HEK293T (cell line): ENCODE data around the gene INVS.
"Not testable (repeated sequence)": the region's sequence is repeated elsewhere in the genome, so short reads cannot be mapped to it uniquely, and the experiment has no call there.

Experiments used
- CTCF ChIA-PET: fragments of 350-600 bp; formaldehyde crosslinking; extraction: SDS; loops from one replicate; lab custom pipeline; 2021; ENCODE audit warnings: antibody characterized with exemption, inconsistent platforms; lab: Yijun Ruan, JAX
- POLR2A ChIA-PET: fragments of 350-600 bp; formaldehyde crosslinking; extraction: SDS; loops from one replicate; lab custom pipeline; 2020; ENCODE audit warnings: antibody characterized with exemption, inconsistent platforms; lab: Yijun Ruan, JAX
- DNase-seq: peaks from one replicate; pipeline ENCODE4 v3.0.0; 2012; ENCODE audit warnings: mixed read lengths; ENCODE audit errors: extremely low spot score
- ARNT ChIP-seq: fragments of 450-650 bp; IDR thresholded peaks from 2 replicates; pipeline ENCODE4 v1.6.1; 2017; ENCODE audit warnings: mild to moderate bottlenecking
- BHLHE40 ChIP-seq: fragments of 450-650 bp; IDR thresholded peaks from 2 replicates; pipeline ENCODE4 v1.6.1; 2016; ENCODE audit warnings: mild to moderate bottlenecking, moderate library complexity, borderline replicate concordance
- CTBP1 ChIP-seq: fragments of 450-650 bp; IDR thresholded peaks from 2 replicates; pipeline ENCODE4 v1.6.1; 2016; ENCODE audit warnings: borderline replicate concordance
- ELF4 ChIP-seq: fragments of 450-650 bp; IDR thresholded peaks from 2 replicates; pipeline ENCODE4 v1.6.1; 2017; ENCODE audit warnings: antibody characterized with exemption
- FOXA1 ChIP-seq: fragments of 450-650 bp; IDR thresholded peaks from 2 replicates; pipeline ENCODE4 v1.6.1; 2016; ENCODE audit warnings: mild to moderate bottlenecking
- FOXK2 ChIP-seq: fragments of 450-650 bp; IDR thresholded peaks from 2 replicates; pipeline ENCODE4 v1.6.1; 2016; ENCODE audit warnings: mild to moderate bottlenecking
- FOXM1 ChIP-seq: fragments of 450-650 bp; IDR thresholded peaks from 2 replicates; pipeline ENCODE4 v1.6.1; 2017; ENCODE audit warnings: mild to moderate bottlenecking, borderline replicate concordance
- HDGF ChIP-seq: fragments of 450-650 bp; IDR thresholded peaks from 2 replicates; pipeline ENCODE4 v1.6.1; 2017; ENCODE audit warnings: antibody characterized with exemption, borderline replicate concordance
- L3MBTL2 ChIP-seq: fragments of 450-650 bp; conservative IDR thresholded peaks from 2 replicates; pipeline ENCODE4 v1.6.1; 2016; ENCODE audit warnings: mild to moderate bottlenecking
- LEF1 ChIP-seq: fragments of 450-650 bp; IDR thresholded peaks from 2 replicates; pipeline ENCODE4 v1.6.1; 2017; ENCODE audit warnings: mild to moderate bottlenecking, borderline replicate concordance
- NFRKB ChIP-seq: fragments of 450-650 bp; IDR thresholded peaks from 2 replicates; pipeline ENCODE4 v1.6.1; 2016; ENCODE audit warnings: mild to moderate bottlenecking, moderate library complexity
- SP1 ChIP-seq: fragments of 450-650 bp; IDR thresholded peaks from 2 replicates; pipeline ENCODE4 v1.6.1; 2017
- SUZ12 ChIP-seq: fragments of 450-650 bp; IDR thresholded peaks from 2 replicates; pipeline ENCODE4 v1.6.1; 2016; ENCODE audit warnings: mild to moderate bottlenecking
- TARDBP ChIP-seq: fragments of 450-650 bp; IDR thresholded peaks from 2 replicates; pipeline ENCODE4 v1.6.1; 2016
- ZNF384 ChIP-seq: fragments of 450-650 bp; IDR thresholded peaks from 2 replicates; pipeline ENCODE4 v1.6.1; 2016
- TF ChIP-seq, protein P1 (sequence below): fragments of 450-650 bp; IDR thresholded peaks from 2 replicates; pipeline ENCODE4 v1.6.1; 2016

Gene INVS

GRCh38 chr9:100092066-100092465 is 7.0 kb upstream of the INVS start:
- POLR2A ChIA-PET, result no interaction called here

DNA sequence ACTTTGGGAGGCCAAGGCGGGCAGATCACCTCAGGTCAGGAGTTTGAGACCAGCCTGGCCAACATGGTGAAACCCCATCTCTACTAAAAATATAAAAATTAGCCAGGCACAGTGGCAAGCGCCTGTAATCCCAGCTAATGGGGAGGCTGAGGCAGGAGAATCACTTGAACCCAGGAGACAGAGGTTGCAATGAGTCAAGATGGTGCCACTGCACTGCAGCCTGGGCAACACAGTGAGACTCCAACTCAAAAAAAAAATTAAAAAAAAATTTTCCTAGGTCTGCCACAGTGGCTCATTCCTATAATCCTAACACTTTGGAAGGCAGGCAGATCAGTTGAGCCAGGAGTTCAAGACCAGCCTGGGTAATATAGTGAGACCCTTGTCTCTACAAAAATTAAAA is 4.6 kb upstream of the INVS start:
- DNase-seq, CTCF ChIA-PET, POLR2A ChIA-PET: not testable (repeated sequence)

More at GRCh38 chr9:100092066-100092465, 7.0 kb upstream of the INVS start:
- TF ChIP-seq TARDBP (no peak), SP1 (no peak), HDGF (no peak), SUZ12 (no peak), ARNT (no peak), FOXA1 (no peak), ELF4 (no peak)
- CTCF ChIA-PET, result no interaction called here
- no peak for DNase-seq

GRCh38 chr9:100096378-100096916 is 2.6 kb upstream of the INVS start:
- TF ChIP-seq TARDBP (no peak), FOXK2 (no peak), SP1 (no peak), LEF1 (no peak), FOXM1 (no peak), FOXA1 (no peak), HDGF (no peak), BHLHE40 (no peak), ZNF384 (no peak), ELF4 (no peak), CTBP1 (no peak), NFRKB (no peak), SUZ12 (no peak), ARNT (no peak), L3MBTL2 (no peak)
- TF ChIP-seq, protein P1, sequence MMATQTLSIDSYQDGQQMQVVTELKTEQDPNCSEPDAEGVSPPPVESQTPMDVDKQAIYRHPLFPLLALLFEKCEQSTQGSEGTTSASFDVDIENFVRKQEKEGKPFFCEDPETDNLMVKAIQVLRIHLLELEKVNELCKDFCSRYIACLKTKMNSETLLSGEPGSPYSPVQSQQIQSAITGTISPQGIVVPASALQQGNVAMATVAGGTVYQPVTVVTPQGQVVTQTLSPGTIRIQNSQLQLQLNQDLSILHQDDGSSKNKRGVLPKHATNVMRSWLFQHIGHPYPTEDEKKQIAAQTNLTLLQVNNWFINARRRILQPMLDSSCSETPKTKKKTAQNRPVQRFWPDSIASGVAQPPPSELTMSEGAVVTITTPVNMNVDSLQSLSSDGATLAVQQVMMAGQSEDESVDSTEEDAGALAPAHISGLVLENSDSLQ, result no peak
- DNase-seq, result no peak
- POLR2A ChIA-PET, result no interaction called here
- CTCF ChIA-PET, result interaction anchor here (0.6 kb wide), 1 partner anchor 25 kb away, joined by 4 read pairs; no protein-coding TSS in a partner anchor

- ChIA-PET POLR2A (interaction anchor here (0.5 kb wide), 1 partner anchor 8 kb away, joined by 3 read pairs; no protein-coding TSS in a partner anchor), CTCF (no interaction called here)
- DNase-seq, result peak; percentile 49
- TF ChIP-seq, protein P1, result no peak
- TF ChIP-seq TARDBP, result no peak
- TF ChIP-seq ARNT, result no peak
- no peak for TF ChIP-seq SUZ12
- no peak for TF ChIP-seq CTBP1
- no peak for TF ChIP-seq LEF1
- no peak for TF ChIP-seq FOXA1
- TF ChIP-seq ZNF384, result no peak
- TF ChIP-seq SP1, result no peak
- no peak for TF ChIP-seq FOXK2
- no peak for TF ChIP-seq BHLHE40
- no peak for TF ChIP-seq NFRKB
- no peak for TF ChIP-seq ELF4
- no peak for TF ChIP-seq L3MBTL2
- no peak for TF ChIP-seq HDGF
- TF ChIP-seq FOXM1, result no peak
Measured at GRCh38 chr9:100098046-100098886, 777 bp upstream of the INVS start.

DNA sequence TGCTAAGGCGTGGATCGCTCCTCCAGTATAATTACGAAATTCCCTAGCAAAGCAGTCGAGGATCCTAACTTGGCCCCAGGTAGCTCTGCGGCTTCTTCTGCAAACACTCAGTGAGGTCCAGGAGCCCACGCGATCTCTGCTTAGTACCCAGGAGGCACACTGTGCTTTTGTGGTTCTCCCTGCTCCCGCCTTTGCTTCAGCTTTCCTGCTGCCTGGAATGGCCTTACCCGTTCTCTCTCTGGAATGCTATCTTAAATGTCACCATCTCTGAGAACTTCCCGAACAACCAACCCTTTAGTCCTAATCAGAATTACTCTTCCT is 639 bp downstream of the INVS start:
- ChIA-PET CTCF (no interaction called here), POLR2A (no interaction called here)
- DNase-seq, result peak; percentile 17
- TF ChIP-seq L3MBTL2, result 0 out of 2 replicates have a peak, but pooled peaks have one; percentile 17
- no peak for TF ChIP-seq LEF1
- no peak for TF ChIP-seq SUZ12

- no peak for TF ChIP-seq FOXK2
- no peak for TF ChIP-seq SP1
- no peak for TF ChIP-seq ELF4
- TF ChIP-seq BHLHE40, result no peak
- TF ChIP-seq SUZ12, result no peak
- TF ChIP-seq L3MBTL2, result no peak
- no peak for TF ChIP-seq FOXA1
- TF ChIP-seq HDGF, result no peak
- no peak for TF ChIP-seq TARDBP
- no peak for TF ChIP-seq CTBP1
- TF ChIP-seq LEF1, result no peak
- TF ChIP-seq ARNT, result no peak
- TF ChIP-seq, protein P1, result no peak
- TF ChIP-seq FOXM1, result no peak
- TF ChIP-seq NFRKB, result no peak
- TF ChIP-seq ZNF384, result no peak
- POLR2A ChIA-PET, result no interaction called here
- DNase-seq, result no peak
- CTCF ChIA-PET, result no interaction called here
Measured at GRCh38 chr9:100100146-100100667, 1.2 kb downstream of the INVS start.
